Activated CD4-positive, alpha-beta T cell treated with anti-CD3 and anti-CD28 coated beads for 36 hours (primary cell): Measurements from ENCODE around the gene KLHL17. TPM values are rescaled to one million over a fixed set of nuclear protein-coding genes. Genes with fewer than 3 reads are reported as not detected.
A peak's percentile ranks its signal among the peaks of the same experiment; 100 is the strongest.

Experiments used
- ATAC-seq: fragments of 200-7000 bp; cut with Tn5 transposase; one replicate; pipeline ENCODE4 v1.10.0; 2021; ENCODE audit warnings: mild to moderate bottlenecking, moderate library complexity
- CTCF ChIA-PET: fragments of 350-600 bp; sonication (Branson Sonifier 250); formaldehyde crosslinking; loops from one replicate; lab custom pipeline; 2021; ENCODE audit warnings: antibody characterized with exemption; lab: Charles Lee
- POLR2A ChIA-PET: fragments of 350-600 bp; sonication (Branson Sonifier 250); formaldehyde crosslinking; loops from one replicate; lab custom pipeline; 2021; ENCODE audit warnings: antibody characterized with exemption, inconsistent platforms; lab: Charles Lee
- DNase-seq: peaks from one replicate; pipeline ENCODE4 v3.0.0-alpha.2; 2020
- H3K27ac Mint-ChIP-seq: one replicate; pipeline ENCODE4 v1.8.0; 2021; ENCODE audit warnings: mixed read lengths
- H3K27me3 Mint-ChIP-seq: one replicate; pipeline ENCODE4 v1.8.0; 2021; ENCODE audit warnings: mixed read lengths
- H3K36me3 Mint-ChIP-seq: one replicate; pipeline ENCODE4 v1.8.0; 2021; ENCODE audit warnings: low read depth, mixed read lengths
- H3K4me1 Mint-ChIP-seq: one replicate; pipeline ENCODE4 v1.8.0; 2021; ENCODE audit warnings: mixed read lengths
- H3K4me3 Mint-ChIP-seq: one replicate; pipeline ENCODE4 v1.8.0; 2021; ENCODE audit warnings: mild to moderate bottlenecking, moderate library complexity, mixed read lengths
- H3K9me3 Mint-ChIP-seq: one replicate; pipeline ENCODE4 v1.8.0; 2021; ENCODE audit warnings: low read depth, mixed read lengths
- intact Hi-C, 2 experiments: fragments of 100-400 bp; cut with DNase I in 1 of 2; cut with micrococcal nuclease in 1 of 2; formaldehyde crosslinking; loops; one replicate each; pipeline versions ENCODE4 v1.14.2 to v1.15.1; 2022 to 2024; cut with DNase I, micrococcal nuclease
- total RNA-seq, 2 experiments: library from RNA; stranded (reverse); gene quantifications; one replicate each; pipeline ENCODE4 v1.2.3, GENCODE V29; 2021

The KLHL17 gene
- total RNA-seq, 2 experiments from 2014 or later = 16.8 to 21.7 TPM

DNA sequence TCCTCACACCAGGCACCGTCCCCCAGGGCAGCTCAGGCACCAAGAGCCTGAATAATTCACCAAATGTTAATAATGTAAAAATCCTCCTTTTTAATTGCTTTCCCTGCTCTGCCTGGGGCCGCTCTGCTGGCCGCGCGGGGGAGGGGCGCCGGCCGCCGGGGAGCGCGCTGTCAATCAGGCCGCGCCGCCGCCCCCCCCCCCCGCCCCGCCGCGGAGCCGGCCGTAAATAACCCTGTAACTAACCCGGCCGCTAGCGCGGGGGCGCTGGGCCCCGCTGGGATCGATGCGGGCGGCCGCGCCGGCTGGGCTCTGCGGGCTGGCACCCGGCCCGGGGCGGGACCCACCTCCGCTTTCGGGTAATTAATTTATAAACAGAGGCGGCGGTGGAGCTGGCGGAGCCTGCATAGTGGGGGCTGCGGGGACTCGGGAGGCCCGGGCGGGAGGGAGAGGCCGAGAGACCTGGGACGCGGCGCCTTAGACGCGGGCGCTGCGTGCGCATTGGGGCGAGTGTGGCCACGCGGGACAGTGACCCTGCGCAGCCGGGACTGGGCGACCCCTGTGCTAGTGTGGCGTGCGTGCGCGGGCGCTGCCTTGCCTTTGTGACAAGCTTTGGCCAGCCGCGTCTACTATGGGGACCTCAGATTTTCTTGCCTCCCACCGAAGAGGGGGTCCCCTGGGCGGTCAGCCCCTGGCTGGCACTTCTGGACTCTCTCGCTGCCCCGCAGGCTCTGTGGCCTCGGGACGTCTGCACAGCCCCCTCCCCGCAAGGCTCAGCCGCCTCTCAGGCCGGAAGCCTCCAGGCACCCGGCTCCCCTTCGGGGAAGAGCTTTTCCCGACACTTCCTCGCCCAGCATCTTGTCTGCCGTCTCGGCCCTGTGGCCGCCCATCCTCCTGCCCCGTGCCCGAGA is 20.0 kb upstream of the KLHL17 start:
- H3K4me3 Mint-ChIP-seq = peak overlapping the region; percentile 10
- peaks cover 8% of the 10 kb centered on the region for H3K4me1 Mint-ChIP-seq
- H3K27me3 Mint-ChIP-seq = peaks cover 17% of the 10 kb centered on the region
- peaks cover 5% of the 10 kb centered on the region for H3K36me3 Mint-ChIP-seq
- H3K27ac Mint-ChIP-seq = no peak overlapping the region
- DNase-seq (peak; percentile 44), ATAC-seq (peak; percentile 6)
- intact Hi-C loops = loop anchor here (2.0 kb wide), 2 partner anchors 20 to 36 kb away; no protein-coding TSS in a partner anchor
- no peaks in the 10 kb centered on the region for H3K9me3 Mint-ChIP-seq
- ChIA-PET CTCF (interaction anchor here (0.7 to 1.1 kb wide), 2 partner anchors 34 to 77 kb away, joined by 3 to 5 read pairs; no protein-coding TSS in a partner anchor), POLR2A (interaction anchor here (1.0 kb wide), 1 partner anchor 19 kb away, joined by 4 read pairs; the partner anchor contains the start of gene NOC2L)

DNA sequence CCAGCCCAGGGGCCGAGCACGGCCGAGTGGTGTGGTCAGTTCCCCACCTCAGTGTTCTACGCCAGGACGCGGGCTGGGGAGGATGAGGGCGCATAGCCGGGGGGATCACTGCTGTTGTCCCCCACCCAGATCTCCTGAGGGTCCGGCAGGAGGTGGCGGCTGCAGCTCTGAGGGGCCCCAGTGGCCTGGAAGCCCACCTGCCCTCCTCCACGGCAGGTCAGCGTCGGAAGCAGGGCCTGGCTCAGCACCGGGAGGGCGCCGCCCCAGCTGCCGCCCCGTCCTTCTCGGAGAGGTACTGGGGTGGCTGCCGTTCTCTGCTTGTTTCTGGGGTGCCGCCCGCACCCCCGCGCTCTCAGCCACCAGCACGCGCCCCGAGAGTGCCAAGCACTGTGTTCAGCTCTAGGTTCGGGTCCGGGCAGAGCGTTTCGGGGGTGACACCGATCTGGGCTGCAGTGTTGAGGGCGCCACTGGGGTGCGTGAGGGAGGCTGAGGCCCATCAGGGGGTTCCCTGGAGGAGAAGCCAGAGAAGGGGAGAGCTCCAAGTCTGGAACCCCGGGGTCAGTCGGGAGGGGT is 19.3 kb upstream of the KLHL17 start:
- ChIA-PET POLR2A (interaction anchor here (1.0 kb wide), 1 partner anchor 18 kb away, joined by 4 read pairs; the partner anchor contains the start of gene NOC2L), CTCF (interaction anchor here (0.7 kb wide), 1 partner anchor 35 kb away, joined by 3 read pairs; no protein-coding TSS in a partner anchor)
- Mint-ChIP-seq H3K36me3 (peaks cover 11% of the 10 kb centered on the region), H3K4me3 (peak overlapping the region; percentile 39), H3K27ac (no peak overlapping the region), H3K9me3 (no peaks in the 10 kb centered on the region), H3K4me1 (peaks cover 5% of the 10 kb centered on the region), H3K27me3 (peaks cover 14% of the 10 kb centered on the region)
- DNase-seq = no peak
- intact Hi-C loops = loop anchor here (2.0 kb wide), 2 partner anchors 20 to 36 kb away; no protein-coding TSS in a partner anchor
- no peak for ATAC-seq

- H3K27ac Mint-ChIP-seq = no peak overlapping the region
- POLR2A ChIA-PET = interaction anchor here (0.6 kb wide), 1 partner anchor 34 kb away, joined by 4 read pairs; no protein-coding TSS in a partner anchor
- intact Hi-C loops = loop anchor here (2.0 kb wide), 2 partner anchors 21 to 37 kb away; no protein-coding TSS in a partner anchor
- no peaks in the 10 kb centered on the region for H3K9me3 Mint-ChIP-seq
- DNase-seq (peak; percentile 56), ATAC-seq (peak; percentile 37)
- CTCF ChIA-PET = interaction anchor here (0.6 kb wide), 1 partner anchor 183 kb away, joined by 3 read pairs; no protein-coding TSS in a partner anchor
- H3K4me3 Mint-ChIP-seq = no peak overlapping the region
- H3K27me3 Mint-ChIP-seq = peaks cover 14% of the 10 kb centered on the region
- peaks cover 11% of the 10 kb centered on the region for H3K36me3 Mint-ChIP-seq
- H3K4me1 Mint-ChIP-seq = peaks cover 5% of the 10 kb centered on the region
Observed at GRCh38 chr1:941588-942383, 18.6 kb upstream of the KLHL17 start.

DNA sequence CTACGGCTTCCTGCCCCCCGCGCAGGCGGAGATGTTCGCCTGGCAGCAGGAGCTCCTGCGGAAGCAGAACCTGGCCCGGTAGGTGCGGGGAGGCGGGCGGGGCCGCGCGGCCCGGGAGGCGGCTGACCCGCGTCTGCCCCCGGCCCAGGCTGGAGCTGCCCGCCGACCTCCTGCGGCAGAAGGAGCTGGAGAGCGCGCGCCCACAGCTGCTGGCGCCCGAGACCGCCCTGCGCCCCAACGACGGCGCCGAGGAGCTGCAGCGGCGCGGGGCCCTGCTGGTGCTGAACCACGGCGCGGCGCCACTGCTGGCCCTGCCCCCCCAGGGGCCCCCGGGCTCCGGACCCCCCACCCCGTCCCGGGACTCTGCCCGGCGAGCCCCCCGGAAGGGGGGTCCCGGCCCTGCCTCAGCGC is 18.0 kb upstream of the KLHL17 start:
- Mint-ChIP-seq H3K9me3 (no peaks in the 10 kb centered on the region), H3K36me3 (peaks cover 16% of the 10 kb centered on the region), H3K4me1 (peaks cover 5% of the 10 kb centered on the region), H3K27ac (no peak overlapping the region), H3K27me3 (peaks cover 14% of the 10 kb centered on the region), H3K4me3 (no peak overlapping the region)
- CTCF ChIA-PET = interaction anchor here (0.6 kb wide), 1 partner anchor 182 kb away, joined by 3 read pairs; no protein-coding TSS in a partner anchor
- intact Hi-C loops = no loop called here
- POLR2A ChIA-PET = no interaction called here
- no peak for DNase-seq
- no peak for ATAC-seq

DNA sequence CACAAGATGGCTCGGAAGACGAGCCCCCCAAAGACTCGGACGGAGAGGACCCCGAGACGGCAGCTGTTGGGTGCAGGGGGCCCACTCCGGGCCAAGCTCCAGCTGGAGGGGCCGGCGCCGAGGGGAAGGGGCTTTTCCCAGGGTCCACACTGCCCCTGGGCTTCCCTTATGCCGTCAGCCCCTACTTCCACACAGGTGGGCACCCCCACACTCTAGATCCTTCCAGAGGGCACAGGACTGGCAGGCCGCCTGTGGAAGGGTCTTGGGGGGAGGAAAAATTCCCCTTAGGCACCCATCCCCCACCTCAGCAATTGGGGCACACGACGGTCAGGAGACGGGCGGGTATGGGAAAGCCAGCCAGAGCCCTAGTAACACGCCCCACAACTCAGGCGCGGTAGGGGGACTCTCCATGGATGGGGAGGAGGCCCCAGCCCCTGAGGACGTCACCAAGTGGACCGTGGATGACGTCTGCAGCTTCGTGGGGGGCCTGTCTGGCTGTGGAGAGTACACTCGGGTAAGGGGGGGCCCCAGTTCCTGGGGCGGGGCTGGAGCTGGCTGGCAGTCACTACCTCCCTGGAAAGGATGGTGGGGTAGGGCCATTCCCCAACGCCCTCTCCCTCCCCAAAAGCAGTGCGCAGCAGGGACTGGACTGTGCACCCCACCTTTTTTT is 17.4 kb upstream of the KLHL17 start:
- peaks cover 17% of the 10 kb centered on the region for H3K36me3 Mint-ChIP-seq
- peaks cover 5% of the 10 kb centered on the region for H3K4me1 Mint-ChIP-seq
- H3K27ac Mint-ChIP-seq = no peak overlapping the region
- ATAC-seq = no peak
- H3K9me3 Mint-ChIP-seq = no peaks in the 10 kb centered on the region
- H3K27me3 Mint-ChIP-seq = peaks cover 11% of the 10 kb centered on the region
- DNase-seq = no peak
- no peak overlapping the region for H3K4me3 Mint-ChIP-seq
- ChIA-PET CTCF (interaction anchor here (1.1 kb wide), 1 partner anchor 33 kb away, joined by 3 read pairs; no protein-coding TSS in a partner anchor), POLR2A (no interaction called here)
- intact Hi-C loops = no loop called here

- Mint-ChIP-seq H3K9me3 (no peaks in the 10 kb centered on the region), H3K4me1 (peaks cover 5% of the 10 kb centered on the region), H3K27me3 (peaks cover 10% of the 10 kb centered on the region), H3K4me3 (no peak overlapping the region), H3K36me3 (peaks cover 18% of the 10 kb centered on the region), H3K27ac (no peak overlapping the region)
- intact Hi-C loops = no loop called here
- ATAC-seq (no peak), DNase-seq (no peak)
- POLR2A ChIA-PET = interaction anchor here (0.6 kb wide), 1 partner anchor 114 kb away, joined by 3 read pairs; no protein-coding TSS in a partner anchor
- CTCF ChIA-PET = interaction anchor here (1.1 kb wide), 1 partner anchor 32 kb away, joined by 3 read pairs; no protein-coding TSS in a partner anchor
Observed at GRCh38 chr1:943545-944340, 16.6 kb upstream of the KLHL17 start.

- POLR2A ChIA-PET = interaction anchor here (0.6 kb wide), 1 partner anchor 165 kb away, joined by 3 read pairs; no protein-coding TSS in a partner anchor
- ATAC-seq = no peak
- intact Hi-C loops = no loop called here
- Mint-ChIP-seq H3K36me3 (peaks cover 23% of the 10 kb centered on the region), H3K4me1 (peaks cover 5% of the 10 kb centered on the region), H3K27ac (no peak overlapping the region), H3K9me3 (no peaks in the 10 kb centered on the region), H3K27me3 (peaks cover 7% of the 10 kb centered on the region), H3K4me3 (no peak overlapping the region)
- no peak for DNase-seq
- CTCF ChIA-PET = no interaction called here
Observed at GRCh38 chr1:944341-945325, 15.8 kb upstream of the KLHL17 start.

DNA sequence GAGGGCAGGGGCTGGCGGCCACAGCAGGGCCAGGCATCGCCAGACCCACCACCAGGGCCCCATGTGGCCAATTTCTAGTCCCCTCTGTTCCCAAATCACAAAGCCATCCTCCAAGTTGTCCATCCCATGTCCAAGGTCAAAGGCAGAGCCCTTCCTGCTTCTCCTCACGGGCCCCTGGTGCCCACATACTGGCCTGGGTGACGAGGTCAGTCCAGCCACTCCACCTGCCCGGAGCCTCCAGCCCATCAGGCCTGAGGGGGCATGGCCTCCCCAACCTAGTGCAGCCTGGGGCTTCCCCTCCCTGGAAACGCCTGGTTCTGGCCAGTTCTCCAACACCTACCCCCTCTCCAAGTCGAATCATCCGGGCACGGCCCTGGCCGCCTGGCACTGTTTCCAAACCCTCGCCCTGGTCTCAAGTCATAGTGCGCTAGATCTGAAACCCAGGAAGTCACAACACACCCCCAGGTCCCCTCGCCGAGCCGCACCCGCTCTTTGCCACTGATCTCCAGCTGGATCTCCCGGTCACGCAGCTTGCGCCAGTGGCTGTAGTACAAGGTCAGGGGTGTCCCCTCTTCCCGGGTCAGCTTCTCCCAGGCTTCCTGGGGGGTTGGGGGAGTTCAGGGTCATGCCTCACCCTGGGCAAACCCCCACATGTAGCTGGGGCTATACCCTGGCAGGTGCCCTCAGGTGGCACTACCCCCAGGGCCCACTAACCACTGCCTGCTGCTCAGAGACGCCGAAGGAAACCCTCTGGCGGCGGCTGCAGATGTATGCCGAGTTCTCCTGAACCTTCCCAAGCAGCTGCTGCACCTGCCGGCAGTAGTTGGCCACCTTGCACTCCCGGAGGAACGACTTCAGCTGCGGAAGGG is 14.5 kb upstream of the KLHL17 start:
- no peak for DNase-seq
- no peak for ATAC-seq
- H3K4me3 Mint-ChIP-seq = no peak overlapping the region
- no peaks in the 10 kb centered on the region for H3K9me3 Mint-ChIP-seq
- peaks cover 34% of the 10 kb centered on the region for H3K36me3 Mint-ChIP-seq
- peaks cover 3% of the 10 kb centered on the region for H3K27me3 Mint-ChIP-seq
- ChIA-PET POLR2A (no interaction called here), CTCF (no interaction called here)
- peaks cover 3% of the 10 kb centered on the region for H3K4me1 Mint-ChIP-seq
- intact Hi-C loops = no loop called here
- no peak overlapping the region for H3K27ac Mint-ChIP-seq
